GM19452 (cell line): ENCODE results near the gene NFATC3.
A peak's percentile ranks its signal among the peaks of the same experiment; 100 is the strongest.

ENCODE experiments used
- ATAC-seq: cut with Tn5 transposase; IDR thresholded peaks from one replicate; pipeline ENCODE4 v1.9.1; 2021; ENCODE audit not compliant: unreplicated experiment

The NFATC3 gene

GRCh38 chr16:68085259-68086071 lies at the start of gene NFATC3:
NFATC3 (plus strand) TSS chr16:68085370; CDS start chr16:68085682, 312 bp downstream.
- peak; percentile 50 for ATAC-seq

- no peak for ATAC-seq
Measured at GRCh38 chr16:68037841-68038597, 47.2 kb upstream of the NFATC3 start.

GRCh38 chr16:68040506-68041288 lies 44.5 kb upstream of the NFATC3 start:
- no peak for ATAC-seq

GRCh38 chr16:68041783-68042182 lies 43.4 kb upstream of the NFATC3 start:
- no peak for ATAC-seq

GRCh38 chr16:68046106-68046505 lies 39.1 kb upstream of the NFATC3 start:
- no peak for ATAC-seq

GRCh38 chr16:68047987-68048386 lies 37.2 kb upstream of the NFATC3 start:
- ATAC-seq = no peak

GRCh38 chr16:68049449-68049848 lies 35.7 kb upstream of the NFATC3 start:
- no peak for ATAC-seq

- ATAC-seq = no peak
Measured at GRCh38 chr16:68055395-68055794, 29.8 kb upstream of the NFATC3 start.

GRCh38 chr16:68059804-68060203 lies 25.4 kb upstream of the NFATC3 start:
- no peak for ATAC-seq

- ATAC-seq = no peak
Measured at GRCh38 chr16:68061396-68061795, 23.8 kb upstream of the NFATC3 start.

GRCh38 chr16:68062910-68063393 lies 22.2 kb upstream of the NFATC3 start:
- no peak for ATAC-seq

GRCh38 chr16:68064791-68065365 lies 20.3 kb upstream of the NFATC3 start:
- no peak for ATAC-seq

- ATAC-seq = no peak
Measured at GRCh38 chr16:68065716-68066305, 19.4 kb upstream of the NFATC3 start.

GRCh38 chr16:68066763-68067162 lies 18.4 kb upstream of the NFATC3 start:
- ATAC-seq = no peak

- no peak for ATAC-seq
Measured at GRCh38 chr16:68068926-68069325, 16.2 kb upstream of the NFATC3 start.

GRCh38 chr16:68069511-68070248 lies 15.5 kb upstream of the NFATC3 start:
- no peak for ATAC-seq

GRCh38 chr16:68070249-68070730 lies 14.9 kb upstream of the NFATC3 start:
- ATAC-seq = peak; percentile 10

GRCh38 chr16:68070806-68071517 lies 14.2 kb upstream of the NFATC3 start:
- ATAC-seq = peak; percentile 26

- ATAC-seq = no peak
Measured at GRCh38 chr16:68071518-68071901, 13.7 kb upstream of the NFATC3 start.
